A673 (cell line): ENCODE measurements around the gene ECI2. TPM values are rescaled to one million over a fixed set of nuclear protein-coding genes. Genes with fewer than 3 reads are reported as not detected.

Experiments
- BruUV-seq: library from RNA; stranded (reverse); fragments of 400-500 nt; replicated peaks from 2 replicates; lab custom pipeline; 2021; lab: Mats Ljungman, UMichigan
- CTCF ChIA-PET: fragments of 300-600 bp; sonication (Branson Sonifier 250); formaldehyde crosslinking; loops from one replicate; lab custom pipeline; 2022; ENCODE audit warnings: antibody characterized with exemption; lab: Charles Lee
- POLR2A ChIA-PET: fragments of 300-600 bp; sonication (Branson Sonifier 250); formaldehyde crosslinking; loops from one replicate; lab custom pipeline; 2022; ENCODE audit warnings: antibody characterized with exemption; ENCODE audit not compliant: low non-redundant PET; lab: Charles Lee
- DNase-seq: peaks from one replicate; pipeline ENCODE4 v3.0.0-alpha.2; 2015; ENCODE audit warnings: low spot score
- H3K27ac ChIP-seq: fragments of 200-600 bp; sonication (generic); 2 replicates; pipeline ENCODE4 v1.5.1; 2016; ENCODE audit warnings: mixed run types, low read depth, mild to moderate bottlenecking, mixed read lengths, antibody characterized with exemption, low read length; ENCODE audit not compliant: poor library complexity, severe bottlenecking
- H3K27me3 ChIP-seq: fragments of 200-600 bp; sonication (generic); replicated peaks from 2 replicates; pipeline ENCODE4 v1.6.1; 2017; ENCODE audit warnings: mixed run types, low read depth, mild to moderate bottlenecking, mixed read lengths, antibody characterized with exemption, low read length; ENCODE audit not compliant: insufficient read depth, poor library complexity
- H3K36me3 ChIP-seq: fragments of 200-600 bp; sonication (generic); 2 replicates; pipeline ENCODE4 v1.6.1; 2016; ENCODE audit warnings: mixed run types, mild to moderate bottlenecking, mixed read lengths, antibody characterized with exemption, low read length; ENCODE audit not compliant: insufficient read depth, poor library complexity, severe bottlenecking
- H3K4me1 ChIP-seq: fragments of 200-600 bp; sonication (generic); 2 replicates; pipeline ENCODE4 v1.6.1; 2017; ENCODE audit warnings: mixed run types, mild to moderate bottlenecking, mixed read lengths, antibody characterized with exemption, low read length; ENCODE audit not compliant: insufficient read depth, poor library complexity, severe bottlenecking
- H3K4me3 ChIP-seq: fragments of 200-600 bp; sonication (generic); 2 replicates; pipeline ENCODE4 v1.5.1; 2016; ENCODE audit warnings: low read depth, mixed run types, mild to moderate bottlenecking, mixed read lengths, low read length; ENCODE audit not compliant: poor library complexity, severe bottlenecking
- H3K9me3 ChIP-seq: fragments of 200-600 bp; sonication (generic); 2 replicates; pipeline ENCODE4 v1.6.1; 2016; ENCODE audit warnings: mixed run types, low read depth, mild to moderate bottlenecking, mixed read lengths, antibody characterized with exemption, low read length; ENCODE audit not compliant: poor library complexity, severe bottlenecking
- EZH2 ChIP-seq: fragments of 200-600 bp; sonication (generic); IDR thresholded peaks from 2 replicates; pipeline ENCODE4 v1.6.1; 2017; ENCODE audit warnings: borderline replicate concordance, low read depth, mild to moderate bottlenecking, mixed read lengths, antibody characterized with exemption, low read length; ENCODE audit not compliant: poor library complexity, severe bottlenecking
- intact Hi-C: fragments of 100-400 bp; cut with micrococcal nuclease; formaldehyde crosslinking; loops from one replicate; pipeline ENCODE4 v1.10.0; 2022; ENCODE audit not compliant: unreplicated experiment
- total RNA-seq: library from RNA; stranded (reverse); gene quantifications from 2 replicates; pipeline ENCODE4 v1.2.3, GENCODE V29; 2021
- TF ChIP-seq, protein P1 (sequence below): fragments of 300-800, 200-600 bp; sonication (generic); conservative IDR thresholded peaks from 2 replicates; pipeline ENCODE4 v1.5.1; 2017; ENCODE audit warnings: low read depth, mild to moderate bottlenecking, antibody characterized with exemption, low read length, moderate library complexity, mixed read lengths

Gene ECI2
- total RNA-seq, 1 experiment from 2014 or later = 56.3 TPM

GRCh38 chr6:4169028-4169789 is 33.8 kb upstream of the ECI2 start:
- no peaks in the 10 kb centered on the region for H3K27me3 ChIP-seq
- TF ChIP-seq EZH2 = no peak
- TF ChIP-seq, protein P1, sequence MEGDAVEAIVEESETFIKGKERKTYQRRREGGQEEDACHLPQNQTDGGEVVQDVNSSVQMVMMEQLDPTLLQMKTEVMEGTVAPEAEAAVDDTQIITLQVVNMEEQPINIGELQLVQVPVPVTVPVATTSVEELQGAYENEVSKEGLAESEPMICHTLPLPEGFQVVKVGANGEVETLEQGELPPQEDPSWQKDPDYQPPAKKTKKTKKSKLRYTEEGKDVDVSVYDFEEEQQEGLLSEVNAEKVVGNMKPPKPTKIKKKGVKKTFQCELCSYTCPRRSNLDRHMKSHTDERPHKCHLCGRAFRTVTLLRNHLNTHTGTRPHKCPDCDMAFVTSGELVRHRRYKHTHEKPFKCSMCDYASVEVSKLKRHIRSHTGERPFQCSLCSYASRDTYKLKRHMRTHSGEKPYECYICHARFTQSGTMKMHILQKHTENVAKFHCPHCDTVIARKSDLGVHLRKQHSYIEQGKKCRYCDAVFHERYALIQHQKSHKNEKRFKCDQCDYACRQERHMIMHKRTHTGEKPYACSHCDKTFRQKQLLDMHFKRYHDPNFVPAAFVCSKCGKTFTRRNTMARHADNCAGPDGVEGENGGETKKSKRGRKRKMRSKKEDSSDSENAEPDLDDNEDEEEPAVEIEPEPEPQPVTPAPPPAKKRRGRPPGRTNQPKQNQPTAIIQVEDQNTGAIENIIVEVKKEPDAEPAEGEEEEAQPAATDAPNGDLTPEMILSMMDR = no peak
- POLR2A ChIA-PET = no interaction called here
- H3K4me1 ChIP-seq = no peaks in the 10 kb centered on the region
- peaks cover 11% of the 10 kb centered on the region for H3K9me3 ChIP-seq
- no peaks in the 10 kb centered on the region for H3K36me3 ChIP-seq
- CTCF ChIA-PET = no interaction called here
- no peak overlapping the region for H3K4me3 ChIP-seq
- peak; percentile 45 for DNase-seq
- intact Hi-C loops = no loop called here
- no TSS peak for BruUV-seq
- no peak overlapping the region for H3K27ac ChIP-seq

DNA sequence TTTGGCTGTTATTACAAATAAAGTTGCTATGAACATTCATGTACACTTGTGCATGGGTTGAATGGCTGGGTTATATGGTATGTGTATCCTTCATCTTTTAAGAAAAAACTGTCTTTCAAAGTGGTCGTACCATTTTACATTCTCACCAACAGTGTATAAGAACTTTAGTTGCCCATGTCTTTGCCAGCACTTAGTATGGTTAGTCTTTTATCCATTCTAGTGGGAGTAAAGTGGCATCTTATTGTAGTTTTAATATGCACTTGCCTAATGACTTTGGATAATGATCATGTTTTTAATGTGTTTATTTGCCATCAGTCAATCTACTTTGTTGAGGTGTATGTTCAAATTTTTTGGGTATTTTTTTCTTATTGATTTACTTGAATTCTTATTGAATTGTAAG is 32.5 kb upstream of the ECI2 start:
- no peaks in the 10 kb centered on the region for H3K4me1 ChIP-seq
- TF ChIP-seq, protein P1 = no peak
- no peak for TF ChIP-seq EZH2
- H3K9me3 ChIP-seq = peaks cover 11% of the 10 kb centered on the region
- H3K36me3 ChIP-seq = no peaks in the 10 kb centered on the region
- no peak for DNase-seq
- no peaks in the 10 kb centered on the region for H3K27me3 ChIP-seq
- no TSS peak for BruUV-seq
- intact Hi-C loops = no loop called here
- POLR2A ChIA-PET = no interaction called here
- CTCF ChIA-PET = no interaction called here
- no peak overlapping the region for H3K4me3 ChIP-seq
- no peak overlapping the region for H3K27ac ChIP-seq

DNA sequence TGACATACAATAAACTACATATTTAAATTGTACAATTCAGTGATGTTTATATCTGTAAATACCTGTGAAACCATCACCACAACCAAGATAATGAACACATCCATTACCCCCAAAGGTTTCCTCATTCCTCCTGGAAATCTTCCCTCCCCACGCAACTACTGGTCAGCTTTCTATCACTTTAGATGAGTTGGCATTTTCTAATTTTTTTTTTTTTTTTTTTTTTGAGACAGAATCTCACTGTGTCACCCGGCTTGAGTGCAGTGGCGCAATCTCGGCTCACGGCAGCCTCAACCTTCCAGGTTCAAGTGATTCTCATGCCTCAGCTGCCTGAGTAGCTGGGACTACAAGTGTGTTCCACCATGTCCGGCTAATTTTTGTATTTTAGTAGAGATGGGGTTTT is 31.7 kb upstream of the ECI2 start:
- no peak for DNase-seq
- no peak overlapping the region for H3K4me3 ChIP-seq
- H3K36me3 ChIP-seq = no peaks in the 10 kb centered on the region
- H3K9me3 ChIP-seq = peaks cover 11% of the 10 kb centered on the region
- ChIA-PET CTCF (no interaction called here), POLR2A (no interaction called here)
- no peak overlapping the region for H3K27ac ChIP-seq
- intact Hi-C loops = no loop called here
- H3K4me1 ChIP-seq = no peaks in the 10 kb centered on the region
- no peak for TF ChIP-seq EZH2
- TF ChIP-seq, protein P1 = no peak
- BruUV-seq = no TSS peak
- H3K27me3 ChIP-seq = no peaks in the 10 kb centered on the region
